WTC11 (cell line): ENCODE data around the gene ARGFX. TPM values are rescaled to one million over a fixed set of nuclear protein-coding genes. Genes with fewer than 3 reads are reported as not detected.
"Not testable (repeated sequence)": the region's sequence is repeated elsewhere in the genome, so short reads cannot be mapped to it uniquely, and the experiment has no call there.

ENCODE experiments used
- ATAC-seq: fragments of 200-7000 bp; cut with Tn5 transposase; 2 replicates; pipeline ENCODE4 v1.10.0; 2021; ENCODE audit warnings: mild to moderate bottlenecking, moderate library complexity
- CTCF ChIA-PET: fragments of 300-600 bp; sonication (Branson Sonifier 250); formaldehyde crosslinking; loops from one replicate; lab custom pipeline; 2021; ENCODE audit warnings: antibody characterized with exemption; lab: Charles Lee
- POLR2A ChIA-PET: fragments of 350-600 bp; sonication (Branson Sonifier 250); formaldehyde crosslinking; loops from one replicate; lab custom pipeline; 2021; ENCODE audit warnings: antibody characterized with exemption; lab: Charles Lee
- DNase-seq: peaks from one replicate; pipeline ENCODE4 v3.0.0; 2021; ENCODE audit warnings: low spot score
- H3K27ac Mint-ChIP-seq: 2 replicates; pipeline ENCODE4 v1.8.0; 2021; ENCODE audit warnings: mixed read lengths
- H3K27me3 Mint-ChIP-seq: 2 replicates; pipeline ENCODE4 v1.8.0; 2021; ENCODE audit warnings: low read depth, mild to moderate bottlenecking, moderate library complexity, mixed read lengths
- H3K36me3 Mint-ChIP-seq: 2 replicates; pipeline ENCODE4 v1.8.0; 2021; ENCODE audit warnings: mixed read lengths
- H3K4me1 Mint-ChIP-seq: 2 replicates; pipeline ENCODE4 v1.8.0; 2022; ENCODE audit warnings: mixed read lengths
- H3K4me3 Mint-ChIP-seq: 2 replicates; pipeline ENCODE4 v1.8.0; 2021; ENCODE audit warnings: mild to moderate bottlenecking, moderate library complexity, mixed read lengths
- H3K9me3 Mint-ChIP-seq: 2 replicates; pipeline ENCODE4 v1.8.0; 2021; ENCODE audit warnings: mixed read lengths
- ATF3 ChIP-seq: sonication (generic); formaldehyde crosslinking; conservative IDR thresholded peaks from 2 replicates; pipeline ENCODE4 v1.8.1; 2022; ENCODE audit warnings: mild to moderate bottlenecking, missing genetic modification reagents
- E2F5 ChIP-seq: sonication (generic); formaldehyde crosslinking; IDR thresholded peaks from 2 replicates; pipeline ENCODE4 v1.8.1; 2022; ENCODE audit warnings: mild to moderate bottlenecking, moderate library complexity, missing genetic modification reagents
- ELF4 ChIP-seq: sonication (generic); formaldehyde crosslinking; IDR thresholded peaks from 2 replicates; pipeline ENCODE4 v1.8.1; 2022; ENCODE audit warnings: low read depth, mild to moderate bottlenecking, moderate library complexity, missing genetic modification reagents
- EMX1 ChIP-seq: fragments of 250-450 bp; sonication (Bioruptor Pico); IDR thresholded peaks from 2 replicates; pipeline ENCODE4 v1.8.0; 2021; ENCODE audit warnings: mild to moderate bottlenecking
- FOXK1 ChIP-seq: sonication (generic); formaldehyde crosslinking; IDR thresholded peaks from 2 replicates; pipeline ENCODE4 v1.8.0; 2022; ENCODE audit warnings: mild to moderate bottlenecking, moderate library complexity, missing genetic modification reagents
- GRHL2 ChIP-seq: fragments of 250-450 bp; sonication (Bioruptor Pico); IDR thresholded peaks from 2 replicates; pipeline ENCODE4 v1.8.0; 2022; ENCODE audit warnings: mild to moderate bottlenecking, moderate library complexity; ENCODE audit not compliant: insufficient replicate concordance, severe bottlenecking
- HMGXB4 ChIP-seq: sonication (generic); formaldehyde crosslinking; IDR thresholded peaks from 2 replicates; pipeline ENCODE4 v1.8.1; 2023; ENCODE audit warnings: mild to moderate bottlenecking, moderate library complexity, missing genetic modification reagents
- IRF2 ChIP-seq: sonication (generic); formaldehyde crosslinking; IDR thresholded peaks from 2 replicates; pipeline ENCODE4 v1.8.0; 2022; ENCODE audit warnings: low read depth, missing genetic modification reagents, borderline replicate concordance
- MLX ChIP-seq: sonication (generic); formaldehyde crosslinking; IDR thresholded peaks from 2 replicates; pipeline ENCODE4 v1.8.1; 2023; ENCODE audit warnings: mild to moderate bottlenecking, missing genetic modification reagents, moderate library complexity
- NR2C2 ChIP-seq: sonication (generic); formaldehyde crosslinking; IDR thresholded peaks from 2 replicates; pipeline ENCODE4 v1.8.0; 2022; ENCODE audit warnings: mild to moderate bottlenecking, missing genetic modification reagents
- SOX15 ChIP-seq: fragments of 250-450 bp; sonication (Bioruptor Pico); IDR thresholded peaks from 2 replicates; pipeline ENCODE4 v1.9.0; 2021; ENCODE audit warnings: mild to moderate bottlenecking
- TEAD1 ChIP-seq: sonication (generic); formaldehyde crosslinking; IDR thresholded peaks from 2 replicates; pipeline ENCODE4 v1.8.0; 2022; ENCODE audit warnings: mild to moderate bottlenecking, missing genetic modification reagents
- TEAD4 ChIP-seq: sonication (generic); formaldehyde crosslinking; IDR thresholded peaks from 2 replicates; pipeline ENCODE4 v1.8.0; 2022; ENCODE audit warnings: mild to moderate bottlenecking, missing genetic modification reagents
- ZBTB43 ChIP-seq: sonication (generic); formaldehyde crosslinking; IDR thresholded peaks from 2 replicates; pipeline ENCODE4 v1.8.1; 2023; ENCODE audit warnings: mild to moderate bottlenecking, missing genetic modification reagents
- ZNF121 ChIP-seq: sonication (generic); formaldehyde crosslinking; IDR thresholded peaks from 2 replicates; pipeline ENCODE4 v1.8.0; 2023; ENCODE audit warnings: missing genetic modification reagents
- ZNF263 ChIP-seq: sonication (generic); formaldehyde crosslinking; IDR thresholded peaks from 2 replicates; pipeline ENCODE4 v1.8.1; 2022; ENCODE audit warnings: low read depth, mild to moderate bottlenecking, moderate library complexity, missing genetic modification reagents
- ZNF281 ChIP-seq: sonication (generic); formaldehyde crosslinking; IDR thresholded peaks from 2 replicates; pipeline ENCODE4 v1.8.0; 2023; ENCODE audit warnings: mild to moderate bottlenecking, missing genetic modification reagents
- ZNF425 ChIP-seq: fragments of 250-450 bp; sonication (Bioruptor Pico); conservative IDR thresholded peaks from 2 replicates; pipeline ENCODE4 v1.9.0; 2021; ENCODE audit warnings: mild to moderate bottlenecking
- total RNA-seq: library from RNA; stranded (reverse); gene quantifications from 3 replicates; pipeline ENCODE4 v1.2.3, GENCODE V29; 2021

Gene ARGFX
- total RNA-seq, 1 experiment from 2014 or later, result not detected

- POLR2A ChIA-PET, H3K9me3 Mint-ChIP-seq, H3K4me3 Mint-ChIP-seq, H3K27ac Mint-ChIP-seq, H3K36me3 Mint-ChIP-seq, H3K27me3 Mint-ChIP-seq, DNase-seq, ATAC-seq: not testable (repeated sequence)
- TF ChIP-seq ZNF121, result peak; percentile 96
- CTCF ChIA-PET, result interaction anchor here (0.6 kb wide), 2 partner anchors 25 to 147 kb away, joined by 3 to 4 read pairs; no protein-coding TSS in a partner anchor
- peaks cover 40% of the 10 kb centered on the region for H3K4me1 Mint-ChIP-seq
Observed at GRCh38 chr3:121599900-121600299, 32.2 kb downstream of the ARGFX start.

GRCh38 chr3:121601212-121601812, 33.6 kb downstream of the ARGFX start:
- no peak for DNase-seq
- H3K27me3 Mint-ChIP-seq, result no peaks in the 10 kb centered on the region
- no peak for ATAC-seq
- TF ChIP-seq ZNF281, result no peak
- TF ChIP-seq, all 79 proteins: peak for 0
- POLR2A ChIA-PET, result no interaction called here
- Mint-ChIP-seq H3K9me3 (no peaks in the 10 kb centered on the region), H3K27ac (no peak overlapping the region), H3K4me1 (peaks cover 29% of the 10 kb centered on the region), H3K36me3 (no peaks in the 10 kb centered on the region), H3K4me3 (no peak overlapping the region)
- CTCF ChIA-PET, result interaction anchor here (1.0 to 1.5 kb wide), 2 partner anchors 8 to 48 kb away, joined by 3 read pairs; partner anchors contain the start of gene FBXO40

GRCh38 chr3:121604759-121605158, 37.0 kb downstream of the ARGFX start:
- Mint-ChIP-seq H3K27ac (no peak overlapping the region), H3K4me3 (no peak overlapping the region), H3K4me1 (peaks cover 22% of the 10 kb centered on the region), H3K9me3 (no peaks in the 10 kb centered on the region), H3K27me3 (no peaks in the 10 kb centered on the region), H3K36me3 (no peaks in the 10 kb centered on the region)
- POLR2A ChIA-PET, result no interaction called here
- no peak for DNase-seq
- ATAC-seq, result no peak
- CTCF ChIA-PET, result no interaction called here
- no peak for TF ChIP-seq EMX1 (CRISPR knock-in tag)
- no peak for TF ChIP-seq FOXK1 (CRISPR knock-in tag)
- TF ChIP-seq IRF2, result no peak
- no peak for TF ChIP-seq E2F5 (CRISPR knock-in tag)
- TF ChIP-seq MLX, result no peak
- no peak for TF ChIP-seq HMGXB4
- no peak for TF ChIP-seq TEAD4 (CRISPR knock-in tag)
- no peak for TF ChIP-seq ATF3 (CRISPR knock-in tag)
- no peak for TF ChIP-seq TEAD1 (CRISPR knock-in tag)
- TF ChIP-seq SOX15 (CRISPR knock-in tag), result no peak
- no peak for TF ChIP-seq ZNF263
- no peak for TF ChIP-seq ZNF121
- TF ChIP-seq ZBTB43 (CRISPR knock-in tag), result no peak
- no peak for TF ChIP-seq NR2C2 (CRISPR knock-in tag)
- TF ChIP-seq ELF4 (CRISPR knock-in tag), result no peak
- TF ChIP-seq GRHL2 (CRISPR knock-in tag), result no peak
- TF ChIP-seq ZNF281, result no peak
- no peak for TF ChIP-seq ZNF425 (CRISPR knock-in tag)
